Activated T-cell treated with anti-CD3 and anti-CD28 coated beads, Interleukin-2, amount 50 U/mL, for 4 hours (primary cell): ENCODE results near the gene CRYZ. TPM values are rescaled to one million over a fixed set of nuclear protein-coding genes. Genes with fewer than 3 reads are reported as not detected.
A peak's percentile ranks its signal among the peaks of the same experiment; 100 is the strongest.
"Not testable (repeated sequence)": the region's sequence is repeated elsewhere in the genome, so short reads cannot be mapped to it uniquely, and the experiment has no call there.

ENCODE experiments used
- ATAC-seq, 2 donors: fragments of 200-7000 bp; cut with Tn5 transposase; one replicate each; pipeline ENCODE4 v1.10.0; 2021
- DNase-seq: peaks from one replicate; pipeline ENCODE4 v3.0.0-alpha.2; 2020
- H3K27me3 Mint-ChIP-seq: one replicate; pipeline ENCODE4 v1.8.0; 2021; ENCODE audit warnings: low read depth, mixed read lengths
- H3K36me3 Mint-ChIP-seq: one replicate; pipeline ENCODE4 v1.8.0; 2022; ENCODE audit warnings: mixed read lengths; ENCODE audit not compliant: insufficient read depth
- H3K4me1 Mint-ChIP-seq: one replicate; pipeline ENCODE4 v1.8.0; 2021; ENCODE audit warnings: low read depth, mixed read lengths
- H3K4me3 Mint-ChIP-seq: one replicate; pipeline ENCODE4 v1.8.0; 2021; ENCODE audit warnings: mild to moderate bottlenecking, moderate library complexity, mixed read lengths
- H3K9me3 Mint-ChIP-seq: one replicate; pipeline ENCODE4 v1.8.0; 2021; ENCODE audit warnings: mixed read lengths
- total RNA-seq, 3 donors: library from RNA; stranded (reverse); gene quantifications; one replicate each; pipeline ENCODE4 v1.2.1, GENCODE V29; 2021

CRYZ gene
- total RNA-seq, 3 donors from 2014 or later, result 6.9 to 12.3 (median 7.9) TPM

- H3K36me3 Mint-ChIP-seq, result peaks cover 67% of the 10 kb centered on the region
- H3K4me3 Mint-ChIP-seq, ATAC-seq, H3K27me3 Mint-ChIP-seq, H3K9me3 Mint-ChIP-seq, DNase-seq, H3K4me1 Mint-ChIP-seq: not testable (repeated sequence)
Measured at GRCh38 chr1:74745247-74745646, 12.4 kb upstream of the CRYZ start.

GRCh38 chr1:74740307-74740980 lies 7.6 kb upstream of the CRYZ start:
- H3K4me3 Mint-ChIP-seq, H3K4me1 Mint-ChIP-seq, DNase-seq, H3K27me3 Mint-ChIP-seq, ATAC-seq, H3K9me3 Mint-ChIP-seq: not testable (repeated sequence)
- H3K36me3 Mint-ChIP-seq, result peaks cover 65% of the 10 kb centered on the region

GRCh38 chr1:74737333-74737732 lies 4.5 kb upstream of the CRYZ start:
- no peaks in the 10 kb centered on the region for H3K27me3 Mint-ChIP-seq
- peaks cover 41% of the 10 kb centered on the region for H3K36me3 Mint-ChIP-seq
- H3K4me3 Mint-ChIP-seq, result no peak overlapping the region
- ATAC-seq (no peak), DNase-seq (no peak)
- H3K9me3 Mint-ChIP-seq, result peaks cover 4% of the 10 kb centered on the region
- H3K4me1 Mint-ChIP-seq, result peaks cover 17% of the 10 kb centered on the region

GRCh38 chr1:74733604-74734484 lies 994 bp upstream of the CRYZ start:
- Mint-ChIP-seq H3K4me1 (peaks cover 38% of the 10 kb centered on the region), H3K9me3 (no peaks in the 10 kb centered on the region), H3K4me3 (peak overlapping the region; percentile 95)

GRCh38 chr1:74732071-74732946 lies 541 bp downstream of the CRYZ start:
- H3K27me3 Mint-ChIP-seq, DNase-seq, H3K9me3 Mint-ChIP-seq: not testable (repeated sequence)
- ATAC-seq, result peak; percentile 18 to 23
- Mint-ChIP-seq H3K4me3 (peak overlapping the region; percentile 95), H3K36me3 (peaks cover 19% of the 10 kb centered on the region), H3K4me1 (peaks cover 44% of the 10 kb centered on the region)

More at GRCh38 chr1:74733604-74734484, 994 bp upstream of the CRYZ start:
- DNase-seq (peak; percentile 11), ATAC-seq (peak; percentile 56 to 60)
- Mint-ChIP-seq H3K36me3 (peaks cover 25% of the 10 kb centered on the region), H3K27me3 (no peaks in the 10 kb centered on the region)

GRCh38 chr1:74731399-74732052 lies 1.3 kb downstream of the CRYZ start:
- Mint-ChIP-seq H3K4me1 (peaks cover 44% of the 10 kb centered on the region), H3K4me3 (peak overlapping the region; percentile 64), H3K9me3 (peaks cover 5% of the 10 kb centered on the region), H3K36me3 (peaks cover 21% of the 10 kb centered on the region), H3K27me3 (no peaks in the 10 kb centered on the region)
- no peak for ATAC-seq
- DNase-seq, result no peak

GRCh38 chr1:74729741-74730478 lies 2.9 kb downstream of the CRYZ start:
- H3K27me3 Mint-ChIP-seq, result no peaks in the 10 kb centered on the region
- DNase-seq, result no peak
- no peak for ATAC-seq
- peaks cover 16% of the 10 kb centered on the region for H3K9me3 Mint-ChIP-seq
- no peak overlapping the region for H3K4me3 Mint-ChIP-seq
- peaks cover 38% of the 10 kb centered on the region for H3K4me1 Mint-ChIP-seq
- H3K36me3 Mint-ChIP-seq, result peaks cover 29% of the 10 kb centered on the region

- ATAC-seq (no peak), DNase-seq (no peak)
- H3K27me3 Mint-ChIP-seq, result no peaks in the 10 kb centered on the region
- peaks cover 36% of the 10 kb centered on the region for H3K36me3 Mint-ChIP-seq
- peaks cover 16% of the 10 kb centered on the region for H3K9me3 Mint-ChIP-seq
- H3K4me3 Mint-ChIP-seq, result no peak overlapping the region
- peaks cover 31% of the 10 kb centered on the region for H3K4me1 Mint-ChIP-seq
Measured at GRCh38 chr1:74728736-74729135, 4.1 kb downstream of the CRYZ start.

GRCh38 chr1:74726063-74726462 lies 6.8 kb downstream of the CRYZ start:
- Mint-ChIP-seq H3K4me1 (peaks cover 23% of the 10 kb centered on the region), H3K36me3 (peaks cover 51% of the 10 kb centered on the region)

GRCh38 chr1:74717626-74718025 lies 15.2 kb downstream of the CRYZ start:
- ATAC-seq (no peak), DNase-seq (no peak)
- no peaks in the 10 kb centered on the region for H3K27me3 Mint-ChIP-seq
- H3K4me3 Mint-ChIP-seq, result no peak overlapping the region
- no peaks in the 10 kb centered on the region for H3K4me1 Mint-ChIP-seq
- peaks cover 22% of the 10 kb centered on the region for H3K36me3 Mint-ChIP-seq
- H3K9me3 Mint-ChIP-seq, result no peaks in the 10 kb centered on the region

More at GRCh38 chr1:74726063-74726462, 6.8 kb downstream of the CRYZ start:
- DNase-seq (no peak), ATAC-seq (no peak)
- Mint-ChIP-seq H3K27me3 (no peaks in the 10 kb centered on the region), H3K9me3 (peaks cover 16% of the 10 kb centered on the region), H3K4me3 (no peak overlapping the region)

GRCh38 chr1:74716822-74717221 lies 16.0 kb downstream of the CRYZ start:
- no peak for DNase-seq
- Mint-ChIP-seq H3K9me3 (no peaks in the 10 kb centered on the region), H3K36me3 (peaks cover 24% of the 10 kb centered on the region), H3K4me1 (no peaks in the 10 kb centered on the region), H3K27me3 (no peaks in the 10 kb centered on the region), H3K4me3 (no peak overlapping the region)
- no peak for ATAC-seq

- Mint-ChIP-seq H3K4me1 (no peaks in the 10 kb centered on the region), H3K36me3 (peaks cover 22% of the 10 kb centered on the region), H3K9me3 (no peaks in the 10 kb centered on the region), H3K4me3 (no peak overlapping the region), H3K27me3 (no peaks in the 10 kb centered on the region)
- DNase-seq (no peak), ATAC-seq (no peak)
Measured at GRCh38 chr1:74715806-74716205, 17.0 kb downstream of the CRYZ start.

GRCh38 chr1:74715236-74715502 lies 17.7 kb downstream of the CRYZ start:
- Mint-ChIP-seq H3K27me3 (no peaks in the 10 kb centered on the region), H3K4me1 (no peaks in the 10 kb centered on the region), H3K9me3 (no peaks in the 10 kb centered on the region), H3K36me3 (peaks cover 21% of the 10 kb centered on the region), H3K4me3 (no peak overlapping the region)
- DNase-seq (no peak), ATAC-seq (no peak)
